HG02870 (cell line): ENCODE data around the gene UGT1A3.

Source experiments
- ATAC-seq: cut with Tn5 transposase; IDR thresholded peaks from one replicate; pipeline ENCODE4 v1.9.1; 2021; ENCODE audit warnings: mild to moderate bottlenecking, moderate library complexity; ENCODE audit not compliant: unreplicated experiment

UGT1A3 gene

GRCh38 chr2:233793465-233794127 is 64.8 kb downstream of the UGT1A3 start:
- ATAC-seq, result no peak

- ATAC-seq, result no peak
These were observed 65.4 kb downstream of the UGT1A3 start for GRCh38 chr2:233794128-233794658.

- ATAC-seq, result no peak
These were observed 66.9 kb downstream of the UGT1A3 start for GRCh38 chr2:233795735-233796171.

- no peak for ATAC-seq
These were observed 67.4 kb downstream of the UGT1A3 start for GRCh38 chr2:233796254-233796653.

GRCh38 chr2:233798335-233799086 is 69.7 kb downstream of the UGT1A3 start:
- ATAC-seq, result no peak

GRCh38 chr2:233799087-233799665 is 70.3 kb downstream of the UGT1A3 start:
- no peak for ATAC-seq

GRCh38 chr2:233799716-233800115 is 70.9 kb downstream of the UGT1A3 start:
- ATAC-seq, result no peak

- ATAC-seq, result no peak
These were observed 71.4 kb downstream of the UGT1A3 start for GRCh38 chr2:233800208-233800607.

- no peak for ATAC-seq
These were observed 72.7 kb downstream of the UGT1A3 start for GRCh38 chr2:233801357-233802131.

- ATAC-seq, result no peak
These were observed 73.4 kb downstream of the UGT1A3 start for GRCh38 chr2:233802132-233802815.

- no peak for ATAC-seq
These were observed 74.6 kb downstream of the UGT1A3 start for GRCh38 chr2:233803292-233803911.

GRCh38 chr2:233803994-233804393 is 75.2 kb downstream of the UGT1A3 start:
- no peak for ATAC-seq

GRCh38 chr2:233807215-233807865 is 78.5 kb downstream of the UGT1A3 start:
- ATAC-seq, result no peak

GRCh38 chr2:233807966-233808935 is 79.4 kb downstream of the UGT1A3 start:
- no peak for ATAC-seq

- ATAC-seq, result no peak
These were observed 81.5 kb downstream of the UGT1A3 start for GRCh38 chr2:233810385-233810784.

GRCh38 chr2:233811087-233811486 is 82.2 kb downstream of the UGT1A3 start:
- no peak for ATAC-seq

- no peak for ATAC-seq
These were observed 82.9 kb downstream of the UGT1A3 start for GRCh38 chr2:233811732-233812131.
